ENCODE measurements around the gene WDFY4.

WDFY4 gene

GRCh38 chr10:48882881-48883280 lies 198.2 kb downstream of the WDFY4 start:
- Histone ChIP-seq H3K9me3 (replicated peaks; ENCODE audit: low read length) (no peaks in the 10 kb centered on the region), H3K4me2 (ENCODE audit: low read length) (no peak overlapping the region), H3K9ac (ENCODE audit: low read depth, low read length) (no peak overlapping the region), H3K4me1 (ENCODE audit: control insufficient read depth, insufficient read depth, low read length) (no peaks in the 10 kb centered on the region), H3K27me3 (ENCODE audit: control insufficient read depth, insufficient read depth, low read length) (peaks cover 5% of the 10 kb centered on the region), H3K36me3 (ENCODE audit: insufficient read depth, low read length) (no peaks in the 10 kb centered on the region), H3K4me3 (ENCODE audit: low read length) (no peak overlapping the region)

GRCh38 chr10:48883701-48884100 lies 199.0 kb downstream of the WDFY4 start:
- Histone ChIP-seq H3K4me2 (ENCODE audit: low read length) (no peak overlapping the region), H3K27me3 (ENCODE audit: control insufficient read depth, insufficient read depth, low read length) (peaks cover 3% of the 10 kb centered on the region), H3K9ac (ENCODE audit: low read depth, low read length) (no peak overlapping the region), H3K4me1 (ENCODE audit: control insufficient read depth, insufficient read depth, low read length) (no peaks in the 10 kb centered on the region), H3K4me3 (ENCODE audit: low read length) (no peak overlapping the region), H3K9me3 (replicated peaks; ENCODE audit: low read length) (no peaks in the 10 kb centered on the region), H3K36me3 (ENCODE audit: insufficient read depth, low read length) (no peaks in the 10 kb centered on the region)

- peaks cover 9% of the 10 kb centered on the region for H3K27me3 ChIP-seq (ENCODE audit: control insufficient read depth, insufficient read depth, low read length)
- no peak overlapping the region for H3K9ac ChIP-seq (ENCODE audit: low read depth, low read length)
- no peaks in the 10 kb centered on the region for H3K36me3 ChIP-seq (ENCODE audit: insufficient read depth, low read length)
- H3K4me1 ChIP-seq (ENCODE audit: control insufficient read depth, insufficient read depth, low read length) = no peaks in the 10 kb centered on the region
- no peak overlapping the region for H3K4me3 ChIP-seq (ENCODE audit: low read length)
- H3K9me3 ChIP-seq (replicated peaks; ENCODE audit: low read length) = no peaks in the 10 kb centered on the region
- no peak overlapping the region for H3K4me2 ChIP-seq (ENCODE audit: low read length)
These were observed 199.7 kb downstream of the WDFY4 start for GRCh38 chr10:48884179-48885045.

GRCh38 chr10:48885376-48885775 lies 200.7 kb downstream of the WDFY4 start:
- no peak overlapping the region for H3K9ac ChIP-seq (ENCODE audit: low read depth, low read length)
- no peaks in the 10 kb centered on the region for H3K4me1 ChIP-seq (ENCODE audit: control insufficient read depth, insufficient read depth, low read length)
- H3K27me3 ChIP-seq (ENCODE audit: control insufficient read depth, insufficient read depth, low read length) = peaks cover 9% of the 10 kb centered on the region
- H3K36me3 ChIP-seq (ENCODE audit: insufficient read depth, low read length) = no peaks in the 10 kb centered on the region
- H3K9me3 ChIP-seq (replicated peaks; ENCODE audit: low read length) = no peaks in the 10 kb centered on the region
- no peak overlapping the region for H3K4me3 ChIP-seq (ENCODE audit: low read length)
- H3K4me2 ChIP-seq (ENCODE audit: low read length) = no peak overlapping the region

- Histone ChIP-seq H3K27me3 (ENCODE audit: control insufficient read depth, insufficient read depth, low read length) (peaks cover 13% of the 10 kb centered on the region), H3K4me2 (ENCODE audit: low read length) (no peak overlapping the region), H3K9me3 (replicated peaks; ENCODE audit: low read length) (no peaks in the 10 kb centered on the region), H3K4me3 (ENCODE audit: low read length) (no peak overlapping the region), H3K9ac (ENCODE audit: low read depth, low read length) (no peak overlapping the region), H3K36me3 (ENCODE audit: insufficient read depth, low read length) (no peaks in the 10 kb centered on the region), H3K4me1 (ENCODE audit: control insufficient read depth, insufficient read depth, low read length) (no peaks in the 10 kb centered on the region)
These were observed 203.3 kb downstream of the WDFY4 start for GRCh38 chr10:48887982-48888381.

- peaks cover 24% of the 10 kb centered on the region for H3K27me3 ChIP-seq (ENCODE audit: control insufficient read depth, insufficient read depth, low read length)
- no peaks in the 10 kb centered on the region for H3K36me3 ChIP-seq (ENCODE audit: insufficient read depth, low read length)
- H3K9ac ChIP-seq (ENCODE audit: low read depth, low read length) = no peak overlapping the region
- H3K4me2 ChIP-seq (ENCODE audit: low read length) = no peak overlapping the region
- H3K9me3 ChIP-seq (replicated peaks; ENCODE audit: low read length) = no peaks in the 10 kb centered on the region
- no peaks in the 10 kb centered on the region for H3K4me1 ChIP-seq (ENCODE audit: control insufficient read depth, insufficient read depth, low read length)
- H3K4me3 ChIP-seq (ENCODE audit: low read length) = no peak overlapping the region
These were observed 206.5 kb downstream of the WDFY4 start for GRCh38 chr10:48890888-48891850.

- no peaks in the 10 kb centered on the region for H3K9me3 ChIP-seq (replicated peaks; ENCODE audit: low read length)
- no peaks in the 10 kb centered on the region for H3K4me1 ChIP-seq (ENCODE audit: control insufficient read depth, insufficient read depth, low read length)
- no peak overlapping the region for H3K4me3 ChIP-seq (ENCODE audit: low read length)
- H3K4me2 ChIP-seq (ENCODE audit: low read length) = no peak overlapping the region
- H3K9ac ChIP-seq (ENCODE audit: low read depth, low read length) = no peak overlapping the region
- H3K36me3 ChIP-seq (ENCODE audit: insufficient read depth, low read length) = no peaks in the 10 kb centered on the region
- H3K27me3 ChIP-seq (ENCODE audit: control insufficient read depth, insufficient read depth, low read length) = peaks cover 20% of the 10 kb centered on the region
These were observed 210.5 kb downstream of the WDFY4 start for GRCh38 chr10:48894911-48895802.

- Histone ChIP-seq H3K9me3 (replicated peaks; ENCODE audit: low read length) (no peaks in the 10 kb centered on the region), H3K27me3 (ENCODE audit: control insufficient read depth, insufficient read depth, low read length) (peaks cover 20% of the 10 kb centered on the region), H3K9ac (ENCODE audit: low read depth, low read length) (no peak overlapping the region), H3K36me3 (ENCODE audit: insufficient read depth, low read length) (no peaks in the 10 kb centered on the region), H3K4me3 (ENCODE audit: low read length) (no peak overlapping the region), H3K4me1 (ENCODE audit: control insufficient read depth, insufficient read depth, low read length) (no peaks in the 10 kb centered on the region), H3K4me2 (ENCODE audit: low read length) (no peak overlapping the region)
These were observed 211.1 kb downstream of the WDFY4 start for GRCh38 chr10:48895803-48896195.

- no peaks in the 10 kb centered on the region for H3K4me1 ChIP-seq (ENCODE audit: control insufficient read depth, insufficient read depth, low read length)
- H3K9me3 ChIP-seq (replicated peaks; ENCODE audit: low read length) = no peaks in the 10 kb centered on the region
- no peak overlapping the region for H3K4me2 ChIP-seq (ENCODE audit: low read length)
- no peak overlapping the region for H3K4me3 ChIP-seq (ENCODE audit: low read length)
- H3K36me3 ChIP-seq (ENCODE audit: insufficient read depth, low read length) = no peaks in the 10 kb centered on the region
- no peak overlapping the region for H3K9ac ChIP-seq (ENCODE audit: low read depth, low read length)
- H3K27me3 ChIP-seq (ENCODE audit: control insufficient read depth, insufficient read depth, low read length) = peaks cover 20% of the 10 kb centered on the region
These were observed 212.2 kb downstream of the WDFY4 start for GRCh38 chr10:48896756-48897440.

- H3K4me3 ChIP-seq (ENCODE audit: low read length) = no peak overlapping the region
- no peak overlapping the region for H3K9ac ChIP-seq (ENCODE audit: low read depth, low read length)
- no peak overlapping the region for H3K4me2 ChIP-seq (ENCODE audit: low read length)
- peaks cover 16% of the 10 kb centered on the region for H3K27me3 ChIP-seq (ENCODE audit: control insufficient read depth, insufficient read depth, low read length)
- no peaks in the 10 kb centered on the region for H3K4me1 ChIP-seq (ENCODE audit: control insufficient read depth, insufficient read depth, low read length)
- H3K9me3 ChIP-seq (replicated peaks; ENCODE audit: low read length) = no peaks in the 10 kb centered on the region
- no peaks in the 10 kb centered on the region for H3K36me3 ChIP-seq (ENCODE audit: insufficient read depth, low read length)
These were observed 212.7 kb downstream of the WDFY4 start for GRCh38 chr10:48897441-48897790.

Data from skeletal muscle satellite cell (primary cell).